ENCODE results near the gene DLGAP4. TPM values are rescaled to one million over a fixed set of nuclear protein-coding genes. Genes with fewer than 3 reads are reported as not detected.

Gene DLGAP4
- total RNA-seq, 4 donors from 2014 or later: 33.5 to 159 (median 56.6) TPM

DNA sequence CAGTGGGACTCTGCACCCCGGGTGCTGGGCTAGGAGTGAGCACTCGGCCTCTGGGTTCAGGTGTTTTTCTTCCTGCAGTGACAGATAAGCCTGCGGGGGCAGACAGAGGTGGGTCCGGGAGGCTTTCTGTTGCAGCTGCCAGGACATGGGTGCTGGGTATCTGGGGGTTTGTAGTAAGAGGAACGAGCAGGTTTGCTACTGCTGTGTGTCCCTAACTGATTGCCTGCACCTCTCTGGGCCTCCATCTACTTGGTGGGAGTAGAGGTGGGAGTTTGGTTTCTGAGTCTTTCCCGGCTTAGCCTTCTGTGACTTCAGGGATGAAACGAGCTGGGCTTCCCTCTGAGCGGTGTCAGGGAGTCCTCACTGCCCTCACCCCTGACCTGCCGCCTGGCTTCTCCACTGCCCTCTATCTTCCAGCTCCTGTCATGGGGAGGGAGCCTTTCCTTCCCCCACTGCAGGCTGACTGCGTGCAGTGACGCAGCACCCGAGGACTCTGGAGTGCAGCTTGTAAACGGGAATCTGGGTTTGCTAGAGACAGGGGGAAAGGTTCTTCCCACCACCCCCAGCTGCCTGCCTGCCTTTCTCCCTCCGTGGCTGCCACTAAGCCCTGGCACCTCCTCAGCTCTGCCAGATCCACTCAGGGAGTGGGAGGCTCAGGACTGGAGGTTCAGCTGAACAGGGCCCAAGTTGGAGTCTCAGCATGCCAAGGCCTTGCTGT is 6.7 kb downstream of the DLGAP4 start:
- DNase-seq: no peak
- intact Hi-C loops (cut with DNase I; ENCODE audit: low total_unique reads): no loop called here
- Histone ChIP-seq H3K9me3 (no peaks in the 10 kb centered on the region), H3K27ac (no peak overlapping the region), H3K4me3 (no peak overlapping the region), H3K4me1 (no peaks in the 10 kb centered on the region), H3K27me3 (peaks cover 57% of the 10 kb centered on the region), H3K36me3 (no peaks in the 10 kb centered on the region)
- 30 to 47% methylated on average over 2 to 14 of the region's 14 CpGs for WGBS, 2 donors (ENCODE audit: low coverage in 1 of 2)
- no peak for TF ChIP-seq POLR2AphosphoS5 (IDR thresholded peaks at IDR 0.05)
- no peak for TF ChIP-seq POLR2A (IDR thresholded peaks at IDR 0.05)
- TF ChIP-seq EP300 (IDR thresholded peaks at IDR 0.05; ENCODE audit: low read depth): no peak
- TF ChIP-seq, protein P1, sequence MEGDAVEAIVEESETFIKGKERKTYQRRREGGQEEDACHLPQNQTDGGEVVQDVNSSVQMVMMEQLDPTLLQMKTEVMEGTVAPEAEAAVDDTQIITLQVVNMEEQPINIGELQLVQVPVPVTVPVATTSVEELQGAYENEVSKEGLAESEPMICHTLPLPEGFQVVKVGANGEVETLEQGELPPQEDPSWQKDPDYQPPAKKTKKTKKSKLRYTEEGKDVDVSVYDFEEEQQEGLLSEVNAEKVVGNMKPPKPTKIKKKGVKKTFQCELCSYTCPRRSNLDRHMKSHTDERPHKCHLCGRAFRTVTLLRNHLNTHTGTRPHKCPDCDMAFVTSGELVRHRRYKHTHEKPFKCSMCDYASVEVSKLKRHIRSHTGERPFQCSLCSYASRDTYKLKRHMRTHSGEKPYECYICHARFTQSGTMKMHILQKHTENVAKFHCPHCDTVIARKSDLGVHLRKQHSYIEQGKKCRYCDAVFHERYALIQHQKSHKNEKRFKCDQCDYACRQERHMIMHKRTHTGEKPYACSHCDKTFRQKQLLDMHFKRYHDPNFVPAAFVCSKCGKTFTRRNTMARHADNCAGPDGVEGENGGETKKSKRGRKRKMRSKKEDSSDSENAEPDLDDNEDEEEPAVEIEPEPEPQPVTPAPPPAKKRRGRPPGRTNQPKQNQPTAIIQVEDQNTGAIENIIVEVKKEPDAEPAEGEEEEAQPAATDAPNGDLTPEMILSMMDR (IDR thresholded peaks at IDR 0.05): no peak
- in situ Hi-C loops (cut with MboI; ENCODE audit: low pct_ligation_motif_present in 1 of 4, low pct_unique_long_range_greater_than_20kb in 1 of 4, low sequenced_read_pairs in 3 of 4): no loop called here

DNA sequence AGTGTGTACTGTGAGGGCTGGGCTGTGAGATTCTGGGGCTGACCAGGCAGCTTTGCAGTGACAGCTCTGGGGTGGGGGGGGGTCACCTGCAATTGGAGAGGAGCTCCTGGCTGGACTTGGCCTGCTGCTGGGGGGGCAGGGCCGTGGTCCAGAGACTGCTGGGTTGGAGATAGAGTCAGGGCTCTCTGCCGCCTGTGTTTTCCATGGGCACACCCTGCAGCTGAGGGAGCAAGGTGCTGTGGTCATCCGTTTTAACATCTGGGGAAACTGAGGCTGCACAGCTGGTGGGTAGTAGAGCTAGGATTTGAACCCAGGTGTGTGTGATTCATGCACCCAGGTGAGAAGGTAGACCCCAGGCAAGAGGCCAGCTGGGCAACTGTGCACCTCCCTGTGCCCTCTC is 7.3 kb downstream of the DLGAP4 start:
- WGBS, 2 donors (ENCODE audit: low coverage in 1 of 2): 59% methylated on average over 3 of the region's 3 CpGs; no CpG with 5 or more reads in 1 of the 2 donors
- in situ Hi-C loops (cut with MboI; ENCODE audit: low pct_ligation_motif_present in 1 of 4, low pct_unique_long_range_greater_than_20kb in 1 of 4, low sequenced_read_pairs in 3 of 4): no loop called here
- DNase-seq: no peak
- no peak for TF ChIP-seq POLR2A (IDR thresholded peaks at IDR 0.05)
- TF ChIP-seq, protein P1 (IDR thresholded peaks at IDR 0.05): no peak
- no peak for TF ChIP-seq POLR2AphosphoS5 (IDR thresholded peaks at IDR 0.05)
- TF ChIP-seq EP300 (IDR thresholded peaks at IDR 0.05; ENCODE audit: low read depth): no peak
- Histone ChIP-seq H3K9me3 (no peaks in the 10 kb centered on the region), H3K27ac (no peak overlapping the region), H3K4me3 (no peak overlapping the region), H3K36me3 (no peaks in the 10 kb centered on the region), H3K4me1 (no peaks in the 10 kb centered on the region), H3K27me3 (peaks cover 51% of the 10 kb centered on the region)
- intact Hi-C loops (cut with DNase I; ENCODE audit: low total_unique reads): no loop called here

DNA sequence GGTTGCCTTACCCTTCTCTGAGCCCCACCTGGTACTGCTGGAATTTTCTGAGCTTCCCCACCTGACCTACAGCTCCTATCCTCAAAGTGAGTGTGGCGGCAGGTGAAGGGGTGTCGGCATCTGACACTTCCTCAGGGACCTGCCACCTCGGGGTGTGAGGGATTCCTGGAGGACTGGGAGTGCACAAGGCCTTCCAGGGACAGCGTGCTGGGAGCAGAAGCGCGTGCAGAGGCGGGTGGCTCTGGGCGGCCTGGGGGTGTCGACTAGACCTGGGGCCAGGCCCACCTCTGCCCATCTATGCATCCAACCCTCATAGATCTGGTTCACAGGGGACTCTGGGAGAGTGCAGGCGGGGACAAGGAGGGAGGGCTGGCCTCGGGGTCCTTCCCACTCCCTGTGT is 7.8 kb downstream of the DLGAP4 start:
- Histone ChIP-seq H3K4me3 (no peak overlapping the region), H3K27me3 (peaks cover 47% of the 10 kb centered on the region), H3K4me1 (no peaks in the 10 kb centered on the region), H3K9me3 (no peaks in the 10 kb centered on the region), H3K27ac (no peak overlapping the region), H3K36me3 (no peaks in the 10 kb centered on the region)
- DNase-seq: no peak
- in situ Hi-C loops (cut with MboI; ENCODE audit: low pct_ligation_motif_present in 1 of 4, low pct_unique_long_range_greater_than_20kb in 1 of 4, low sequenced_read_pairs in 3 of 4): no loop called here
- no peak for TF ChIP-seq POLR2AphosphoS5 (IDR thresholded peaks at IDR 0.05)
- intact Hi-C loops (cut with DNase I; ENCODE audit: low total_unique reads): no loop called here
- 58% methylated on average over 11 of the region's 11 CpGs; no CpG with 5 or more reads in 1 of the 2 donors for WGBS, 2 donors (ENCODE audit: low coverage in 1 of 2)

DNA sequence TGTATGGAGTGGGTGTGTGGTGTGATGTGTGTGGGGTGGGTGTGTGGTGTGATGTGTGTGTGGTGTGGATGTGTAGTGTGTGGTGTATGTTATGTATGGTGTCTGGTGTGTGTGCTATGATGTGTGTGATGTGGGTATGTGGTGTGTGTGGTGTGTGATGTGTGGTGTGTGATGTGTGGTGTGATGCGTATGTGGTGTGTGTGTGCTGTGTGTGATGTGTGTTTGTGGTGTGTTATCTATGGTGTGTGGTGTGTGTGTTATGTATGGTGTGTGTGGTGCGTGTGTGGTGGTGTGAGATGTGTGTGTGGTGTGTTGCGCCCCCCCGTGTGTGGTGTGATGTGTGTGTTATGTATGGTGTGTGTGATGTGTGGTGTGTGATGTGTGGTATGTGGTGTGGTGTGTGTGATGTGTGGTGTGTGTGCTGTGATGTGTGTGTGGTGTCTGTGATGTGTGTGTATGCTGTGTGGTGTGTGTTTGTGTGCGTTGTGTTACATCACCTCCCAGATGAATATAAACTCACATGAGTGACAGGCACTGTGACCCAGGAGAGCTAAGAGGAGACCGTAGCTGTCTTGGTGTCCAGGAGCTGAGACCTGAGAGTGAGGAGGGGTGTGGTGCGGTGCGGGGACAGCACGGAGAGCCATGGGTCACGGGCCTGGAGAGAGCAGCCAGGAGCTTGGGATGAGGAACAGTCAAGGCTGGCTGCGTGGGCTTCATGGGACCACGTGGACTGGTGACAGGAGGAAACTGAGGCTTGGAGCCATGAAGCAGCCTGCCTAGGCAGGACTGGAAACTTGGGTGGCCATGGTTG is 8.8 kb downstream of the DLGAP4 start:
- Histone ChIP-seq H3K4me1 (no peaks in the 10 kb centered on the region), H3K4me3 (no peak overlapping the region), H3K27ac (no peak overlapping the region), H3K36me3 (no peaks in the 10 kb centered on the region), H3K9me3 (no peaks in the 10 kb centered on the region), H3K27me3 (peaks cover 37% of the 10 kb centered on the region)
- TF ChIP-seq, protein P1 (IDR thresholded peaks at IDR 0.05): no peak
- TF ChIP-seq POLR2AphosphoS5 (IDR thresholded peaks at IDR 0.05): no peak
- TF ChIP-seq POLR2A (IDR thresholded peaks at IDR 0.05): no peak
- TF ChIP-seq EP300 (IDR thresholded peaks at IDR 0.05; ENCODE audit: low read depth): no peak
- DNase-seq: no peak
- intact Hi-C loops (cut with DNase I; ENCODE audit: low total_unique reads) (no loop called here), in situ Hi-C loops (cut with MboI; ENCODE audit: low pct_ligation_motif_present in 1 of 4, low pct_unique_long_range_greater_than_20kb in 1 of 4, low sequenced_read_pairs in 3 of 4) (no loop called here)
- WGBS, 2 donors (ENCODE audit: low coverage in 1 of 2): 53 to 60% methylated on average over 1 to 11 of the region's 12 CpGs
